ENCODE data around the gene RGMA.
A peak's percentile ranks its signal among the peaks of the same experiment; 100 is the strongest.

The RGMA gene

GRCh38 chr15:93074599-93074998 lies 14.4 kb downstream of the RGMA start:
- H3K36me3 ChIP-seq (ENCODE audit: insufficient read depth), result no peaks in the 10 kb centered on the region
- no peaks in the 10 kb centered on the region for H3K4me1 ChIP-seq (ENCODE audit: low read depth, poor library complexity, severe bottlenecking)
- no peak overlapping the region for H3K27ac ChIP-seq
- no peak for TF ChIP-seq CTCF (conservative IDR thresholded peaks at IDR 0.05; ENCODE audit: low read depth, low read length)
- H3K4me3 ChIP-seq (IDR thresholded peaks at IDR 0.05; ENCODE audit: insufficient read depth, low read depth, low read length), result no peak overlapping the region
- H3K9ac ChIP-seq, result no peak overlapping the region
- no peaks in the 10 kb centered on the region for H3K79me2 ChIP-seq (ENCODE audit: insufficient read depth, low read depth)
- no peak overlapping the region for H3K4me2 ChIP-seq
- H3K27me3 ChIP-seq (ENCODE audit: insufficient read depth, low read depth), result peaks cover 4% of the 10 kb centered on the region; the same call in 1 of the 2 replicates
- no peak overlapping the region for H2AFZ ChIP-seq (ENCODE audit: low read depth)
- no peaks in the 10 kb centered on the region for H4K20me1 ChIP-seq (ENCODE audit: insufficient read depth)

GRCh38 chr15:93073465-93073952 lies 15.5 kb downstream of the RGMA start:
- Histone ChIP-seq H3K9ac (no peak overlapping the region), H3K4me1 (ENCODE audit: low read depth, poor library complexity, severe bottlenecking) (no peaks in the 10 kb centered on the region), H3K27ac (no peak overlapping the region), H3K27me3 (ENCODE audit: insufficient read depth, low read depth) (peaks cover 4% of the 10 kb centered on the region; the same call in 1 of the 2 replicates), H3K4me2 (no peak overlapping the region), H3K4me3 (IDR thresholded peaks at IDR 0.05; ENCODE audit: insufficient read depth, low read depth, low read length) (no peak overlapping the region), H4K20me1 (ENCODE audit: insufficient read depth) (no peaks in the 10 kb centered on the region), H3K79me2 (ENCODE audit: insufficient read depth, low read depth) (no peaks in the 10 kb centered on the region), H3K36me3 (ENCODE audit: insufficient read depth) (no peaks in the 10 kb centered on the region), H2AFZ (ENCODE audit: low read depth) (no peak overlapping the region; the same call in 1 of the 2 replicates)
- no peak for TF ChIP-seq CTCF (conservative IDR thresholded peaks at IDR 0.05; ENCODE audit: low read depth, low read length)

GRCh38 chr15:93072411-93073394 lies 16.3 kb downstream of the RGMA start:
- Histone ChIP-seq H2AFZ (ENCODE audit: low read depth) (peak overlapping the region; percentile 30; the same call in 1 of the 2 replicates), H3K4me1 (ENCODE audit: low read depth, poor library complexity, severe bottlenecking) (no peaks in the 10 kb centered on the region), H3K4me2 (peak overlapping the region; percentile 39; the same call in 1 of the 2 replicates), H3K79me2 (ENCODE audit: insufficient read depth, low read depth) (no peaks in the 10 kb centered on the region), H3K36me3 (ENCODE audit: insufficient read depth) (no peaks in the 10 kb centered on the region), H3K4me3 (IDR thresholded peaks at IDR 0.05; ENCODE audit: insufficient read depth, low read depth, low read length) (no peak overlapping the region), H4K20me1 (ENCODE audit: insufficient read depth) (no peaks in the 10 kb centered on the region), H3K27me3 (ENCODE audit: insufficient read depth, low read depth) (peaks cover 4% of the 10 kb centered on the region; the same call in 1 of the 2 replicates), H3K9ac (no peak overlapping the region), H3K27ac (no peak overlapping the region)
- TF ChIP-seq CTCF (conservative IDR thresholded peaks at IDR 0.05; ENCODE audit: low read depth, low read length), result no peak

- H3K4me3 ChIP-seq (IDR thresholded peaks at IDR 0.05; ENCODE audit: insufficient read depth, low read depth, low read length), result no peak overlapping the region
- no peak overlapping the region for H2AFZ ChIP-seq (ENCODE audit: low read depth)
These were observed 17.0 kb downstream of the RGMA start for GRCh38 chr15:93072011-93072410.

More at GRCh38 chr15:93072011-93072410, 17.0 kb downstream of the RGMA start:
- H3K27me3 ChIP-seq (ENCODE audit: insufficient read depth, low read depth), result peaks cover 4% of the 10 kb centered on the region; the same call in 1 of the 2 replicates
- peak overlapping the region; percentile 39; the same call in 1 of the 2 replicates for H3K4me2 ChIP-seq
- H3K4me1 ChIP-seq (ENCODE audit: low read depth, poor library complexity, severe bottlenecking), result no peaks in the 10 kb centered on the region
- TF ChIP-seq CTCF (conservative IDR thresholded peaks at IDR 0.05; ENCODE audit: low read depth, low read length), result no peak
- no peaks in the 10 kb centered on the region for H4K20me1 ChIP-seq (ENCODE audit: insufficient read depth)
- no peaks in the 10 kb centered on the region for H3K36me3 ChIP-seq (ENCODE audit: insufficient read depth)
- no peaks in the 10 kb centered on the region for H3K79me2 ChIP-seq (ENCODE audit: insufficient read depth, low read depth)
- no peak overlapping the region for H3K9ac ChIP-seq
- no peak overlapping the region for H3K27ac ChIP-seq
